Spleen (tissue), 7 donors: ENCODE data around the gene ATAD3B.

Experiments used
- POLR2A ChIP-seq, 3 donors: fragments of 450-650 bp; IDR thresholded peaks; one replicate each; pipeline ENCODE4 v1.5.1; 2017; ENCODE audit warnings: antibody characterized with exemption in 3 of 3, mild to moderate bottlenecking in 1 of 3
- POLR2AphosphoS5 ChIP-seq, 3 donors: sonication (generic); formaldehyde crosslinking; IDR thresholded peaks; one replicate each; pipeline ENCODE4 v1.5.1; 2017; ENCODE audit warnings: antibody characterized with exemption in 3 of 3
- TF ChIP-seq, protein P1 (sequence below), 11 experiments: fragments of 200-600 bp in 7 of 11; fragments of 450-650 bp in 4 of 11; sonication (generic) in 4 of 11; IDR thresholded peaks in 8 of 11; conservative IDR thresholded peaks in 3 of 11; 1 replicate in 7 of 11; 2 replicates in 4 of 11; pipeline versions ENCODE4 v1.4.0 to v1.8.0; 2016 to 2021; ENCODE audit warnings: antibody characterized with exemption in 11 of 11, inconsistent platforms in 4 of 11, mild to moderate bottlenecking in 1 of 11
- donor health status: DM: no; HTN: no; CAD: no; lungs with moderate emphysema.
- donor health status: DM: no; HTN: no; CAD: no.
- donor health status: DM: no; HTN: no; CAD: no.

DNA sequence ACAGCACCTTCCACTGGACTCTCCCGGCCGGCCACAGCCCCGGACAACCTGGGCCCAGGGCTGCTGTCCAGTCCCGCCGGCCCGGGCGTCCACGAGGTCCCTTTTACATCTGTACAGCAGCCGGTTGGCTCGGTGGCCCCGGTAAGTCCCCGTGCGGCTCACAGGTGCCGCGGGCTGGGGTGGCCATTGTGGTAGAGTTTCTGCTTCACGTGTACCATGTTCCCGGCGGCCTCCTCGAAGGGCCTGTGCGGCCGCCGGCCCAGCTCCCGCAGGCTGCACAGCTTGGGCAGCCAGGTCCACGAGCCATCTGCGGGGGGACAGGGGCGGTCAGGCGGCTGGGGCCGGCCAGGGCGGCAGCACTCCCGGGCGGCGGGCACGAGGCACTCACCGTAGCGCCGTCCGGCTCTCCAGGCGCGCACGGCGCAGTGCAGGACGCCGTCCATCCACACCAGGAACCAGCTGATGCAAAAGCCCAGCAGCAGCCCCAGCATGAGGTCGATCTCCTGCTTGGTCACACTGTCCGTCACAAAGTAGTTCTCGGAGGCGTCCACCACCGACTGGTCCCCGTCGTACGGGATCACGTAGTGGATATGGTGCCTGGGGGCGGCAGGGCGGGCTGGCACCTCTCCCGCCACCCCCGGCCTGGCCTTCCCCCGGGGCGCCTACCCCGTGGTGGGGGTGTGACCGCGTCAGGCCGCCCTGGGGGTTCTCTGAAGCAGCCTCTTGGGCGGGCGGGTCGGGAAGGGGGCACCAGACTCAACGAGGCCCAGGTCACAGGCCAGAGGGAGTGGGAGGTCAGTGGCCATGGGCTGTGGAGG is 63.8 kb downstream of the ATAD3B start:
- TF ChIP-seq, protein P1, sequence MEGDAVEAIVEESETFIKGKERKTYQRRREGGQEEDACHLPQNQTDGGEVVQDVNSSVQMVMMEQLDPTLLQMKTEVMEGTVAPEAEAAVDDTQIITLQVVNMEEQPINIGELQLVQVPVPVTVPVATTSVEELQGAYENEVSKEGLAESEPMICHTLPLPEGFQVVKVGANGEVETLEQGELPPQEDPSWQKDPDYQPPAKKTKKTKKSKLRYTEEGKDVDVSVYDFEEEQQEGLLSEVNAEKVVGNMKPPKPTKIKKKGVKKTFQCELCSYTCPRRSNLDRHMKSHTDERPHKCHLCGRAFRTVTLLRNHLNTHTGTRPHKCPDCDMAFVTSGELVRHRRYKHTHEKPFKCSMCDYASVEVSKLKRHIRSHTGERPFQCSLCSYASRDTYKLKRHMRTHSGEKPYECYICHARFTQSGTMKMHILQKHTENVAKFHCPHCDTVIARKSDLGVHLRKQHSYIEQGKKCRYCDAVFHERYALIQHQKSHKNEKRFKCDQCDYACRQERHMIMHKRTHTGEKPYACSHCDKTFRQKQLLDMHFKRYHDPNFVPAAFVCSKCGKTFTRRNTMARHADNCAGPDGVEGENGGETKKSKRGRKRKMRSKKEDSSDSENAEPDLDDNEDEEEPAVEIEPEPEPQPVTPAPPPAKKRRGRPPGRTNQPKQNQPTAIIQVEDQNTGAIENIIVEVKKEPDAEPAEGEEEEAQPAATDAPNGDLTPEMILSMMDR (IDR thresholded peaks at IDR 0.05 in 8 of 11, conservative IDR thresholded peaks at IDR 0.05 in 3 of 11): no peak
- TF ChIP-seq POLR2A (IDR thresholded peaks at IDR 0.05): no peak
- TF ChIP-seq POLR2AphosphoS5 (IDR thresholded peaks at IDR 0.05): peak in 2 of 3 donors; percentile 7 to 24
